SK-N-MC (cell line): ENCODE results near the gene CEACAM19.

ENCODE experiments used
- EZH2 ChIP-seq: fragments of 200-600 bp; sonication (generic); IDR thresholded peaks from one replicate; pipeline ENCODE4 v1.6.1; 2017; ENCODE audit warnings: antibody characterized with exemption
- FOXP2 ChIP-seq: optimal IDR thresholded peaks from 2 replicates; pipeline ENCODE3; 2011; ENCODE audit warnings: mild to moderate bottlenecking, moderate library complexity; ENCODE audit not compliant: insufficient read depth; ENCODE audit errors: extremely low read length, control extremely low read depth
- POLR2AphosphoS5 ChIP-seq: IDR thresholded peaks from 2 replicates; pipeline ENCODE4 v1.6.1; 2012; ENCODE audit warnings: mild to moderate bottlenecking, low read depth, low read length, borderline replicate concordance

DNA sequence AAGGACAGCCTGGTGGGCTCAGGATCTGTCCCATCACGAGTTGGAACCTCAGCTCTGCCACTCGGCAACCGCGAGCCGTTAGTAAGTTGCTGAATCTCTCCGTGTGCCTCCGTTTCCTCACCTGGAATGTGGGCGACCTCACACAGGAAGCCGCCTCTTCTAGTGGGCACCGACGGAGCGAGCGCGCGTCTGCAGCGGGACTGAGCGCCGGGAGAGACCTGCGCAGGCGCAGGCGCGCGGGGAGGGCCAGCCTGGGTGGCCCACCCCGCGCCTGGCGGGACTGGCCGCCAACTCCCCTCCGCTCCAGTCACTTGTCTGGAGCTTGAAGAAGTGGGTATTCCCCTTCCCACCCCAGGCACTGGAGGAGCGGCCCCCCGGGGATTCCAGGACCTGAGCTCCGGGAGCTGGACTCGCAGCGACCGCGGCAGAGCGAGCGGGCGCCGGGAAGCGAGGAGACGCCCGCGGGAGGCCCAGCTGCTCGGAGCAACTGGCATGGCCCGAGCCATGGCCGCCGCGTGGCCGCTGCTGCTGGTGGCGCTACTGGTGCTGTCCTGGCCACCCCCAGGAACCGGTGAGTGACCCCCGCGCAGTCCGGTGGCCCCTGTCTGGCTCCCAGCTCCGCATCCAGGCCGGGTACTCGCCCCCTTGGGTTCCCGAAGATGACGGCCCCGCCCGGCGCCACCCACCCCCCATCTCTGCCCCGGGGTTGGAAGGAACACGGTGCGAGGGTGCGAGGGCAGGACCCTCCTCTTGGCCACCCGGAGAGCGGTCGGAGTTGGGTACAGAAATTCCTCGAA lies 27.5 kb upstream of the CEACAM19 start, which contains the start of gene PVR:
- TF ChIP-seq POLR2AphosphoS5 (peak; percentile 77), EZH2 (no peak), FOXP2 (no peak)
